ENCODE measurements around the gene ANHX. TPM values are rescaled to one million over a fixed set of nuclear protein-coding genes. Genes with fewer than 3 reads are reported as not detected.
"Not testable (repeated sequence)": the region's sequence is repeated elsewhere in the genome, so short reads cannot be mapped to it uniquely, and the experiment has no call there.

ANHX gene
- total RNA-seq (2014; rRNA removed) (not detected in 2 replicates), Bru-seq, nascent RNA (not detected), BruChase-seq, experiment 1, labeled RNA remaining after a 6-hour chase (not detected), BruChase-seq, experiment 2, labeled RNA remaining after a 2-hour chase (not detected)
- long read RNA-seq: 0 reads

DNA sequence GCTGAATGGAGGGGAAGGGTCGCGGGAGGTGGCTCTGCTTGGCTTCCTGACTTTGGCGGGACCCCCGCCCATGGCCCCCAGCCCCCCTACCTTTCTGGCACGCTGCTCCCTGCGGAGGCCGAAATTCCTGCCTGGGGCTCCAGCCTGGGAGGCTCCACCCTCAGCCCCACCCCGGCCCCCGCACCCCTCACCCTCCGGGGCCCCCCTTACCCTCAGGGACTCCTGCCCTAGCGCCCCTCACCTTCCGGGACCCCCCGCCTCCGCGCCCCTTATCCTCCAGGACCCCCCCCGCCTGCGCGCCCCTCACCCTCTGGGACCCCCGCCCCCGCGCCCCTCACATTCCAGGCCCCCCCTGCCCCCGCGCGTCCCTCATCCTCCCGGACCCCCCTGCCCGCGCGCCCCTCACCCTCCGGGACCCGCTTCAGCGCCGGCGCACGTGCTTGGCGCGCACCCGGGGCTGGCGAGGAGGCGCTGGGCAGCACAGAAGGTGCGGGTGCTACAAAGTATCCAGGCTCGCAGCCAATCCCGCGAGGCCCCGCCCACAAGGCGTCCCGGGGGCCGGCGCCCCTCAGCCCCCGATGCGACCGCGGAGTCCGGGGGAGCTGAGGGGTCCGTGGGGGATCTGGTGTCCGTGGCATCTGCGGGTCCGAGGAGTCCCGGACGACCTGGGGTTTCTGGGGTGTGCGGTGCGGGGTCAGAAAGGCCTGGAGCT lies at the start of gene ANHX:
ANHX (minus strand) TSS at position 477 of the 712 bp plus-strand sequence. CDS start 1,521 bp downstream, outside the sequence.
- no peak within 1 kb of the TSS for H3K27ac ChIP-seq (ENCODE audit: low read length)
- ATAC-seq: no peak
- no peak for DNase-seq
- no peaks in the 10 kb centered on the region for H3K9me2 ChIP-seq (replicated peaks; ENCODE audit: low read length)
- intact Hi-C loops (cut with micrococcal nuclease): no loop called here
- H3K9me3 ChIP-seq (ENCODE audit: low read length): no peaks in the 10 kb centered on the region
- H3F3A ChIP-seq (ENCODE audit: low read length, unreplicated experiment): no peaks in the 10 kb centered on the region
- BruUV-seq (replicated peaks): no TSS peak
- TF ChIP-seq EZH2phosphoT487 (IDR thresholded peaks at IDR 0.05; ENCODE audit: borderline replicate concordance, low read length) (no peak), EZH2 (IDR thresholded peaks at IDR 0.05; ENCODE audit: low read length, unreplicated experiment) (no peak)
- TF ChIP-seq, protein P1, sequence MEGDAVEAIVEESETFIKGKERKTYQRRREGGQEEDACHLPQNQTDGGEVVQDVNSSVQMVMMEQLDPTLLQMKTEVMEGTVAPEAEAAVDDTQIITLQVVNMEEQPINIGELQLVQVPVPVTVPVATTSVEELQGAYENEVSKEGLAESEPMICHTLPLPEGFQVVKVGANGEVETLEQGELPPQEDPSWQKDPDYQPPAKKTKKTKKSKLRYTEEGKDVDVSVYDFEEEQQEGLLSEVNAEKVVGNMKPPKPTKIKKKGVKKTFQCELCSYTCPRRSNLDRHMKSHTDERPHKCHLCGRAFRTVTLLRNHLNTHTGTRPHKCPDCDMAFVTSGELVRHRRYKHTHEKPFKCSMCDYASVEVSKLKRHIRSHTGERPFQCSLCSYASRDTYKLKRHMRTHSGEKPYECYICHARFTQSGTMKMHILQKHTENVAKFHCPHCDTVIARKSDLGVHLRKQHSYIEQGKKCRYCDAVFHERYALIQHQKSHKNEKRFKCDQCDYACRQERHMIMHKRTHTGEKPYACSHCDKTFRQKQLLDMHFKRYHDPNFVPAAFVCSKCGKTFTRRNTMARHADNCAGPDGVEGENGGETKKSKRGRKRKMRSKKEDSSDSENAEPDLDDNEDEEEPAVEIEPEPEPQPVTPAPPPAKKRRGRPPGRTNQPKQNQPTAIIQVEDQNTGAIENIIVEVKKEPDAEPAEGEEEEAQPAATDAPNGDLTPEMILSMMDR (conservative IDR thresholded peaks at IDR 0.05; ENCODE audit: low read depth, low read length): no peak
- POLR2A ChIA-PET (ENCODE audit: unreplicated experiment): no interaction called here
- CTCF ChIA-PET: no interaction called here
- H3K9ac ChIP-seq (ENCODE audit: low read length): no peak within 1 kb of the TSS
- H3K27me3 ChIP-seq (ENCODE audit: low read length): no peaks in the 10 kb centered on the region
- no peaks in the 10 kb centered on the region for H3K4me1 ChIP-seq (ENCODE audit: insufficient read depth, low read length)
- H4K20me1 ChIP-seq (ENCODE audit: low read length): no peaks in the 10 kb centered on the region
- H2AFZ ChIP-seq (ENCODE audit: low read length): no peak within 1 kb of the TSS
- H3K4me2 ChIP-seq (ENCODE audit: low read length): no peak within 1 kb of the TSS
- H3K4me3 ChIP-seq (ENCODE audit: low read length): no peak within 1 kb of the TSS
- H3K36me3 ChIP-seq (ENCODE audit: low read depth, low read length): no peaks in the 10 kb centered on the region
- H3K79me2 ChIP-seq (ENCODE audit: low read length): no peaks in the 10 kb centered on the region

DNA sequence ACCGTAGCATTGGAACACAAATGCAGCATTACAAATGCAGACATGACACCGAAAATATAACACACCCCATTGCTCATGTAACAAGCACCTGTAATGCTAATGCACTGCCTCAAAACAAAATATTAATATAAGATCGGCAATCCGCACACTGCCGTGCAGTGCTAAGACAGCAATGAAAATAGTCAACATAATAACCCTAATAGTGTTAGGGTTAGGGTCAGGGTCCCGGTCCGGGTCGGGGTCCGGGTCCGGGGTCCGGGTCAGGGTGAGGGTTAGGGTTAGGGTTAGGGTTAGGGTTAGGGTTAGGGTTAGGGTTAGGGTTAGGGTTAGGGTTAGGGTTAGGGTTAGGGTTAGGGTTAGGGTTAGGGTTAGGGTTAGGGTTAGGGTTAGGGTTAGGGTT lies 29.0 kb upstream of the ANHX start:
- DNase-seq; H3K9ac ChIP-seq (ENCODE audit: low read length); H3K9me2 ChIP-seq (replicated peaks; ENCODE audit: low read length); POLR2A ChIA-PET (ENCODE audit: unreplicated experiment); ATAC-seq; H3F3A ChIP-seq (ENCODE audit: low read length, unreplicated experiment); H2AFZ ChIP-seq (ENCODE audit: low read length); BruUV-seq (replicated peaks); H3K4me2 ChIP-seq (ENCODE audit: low read length); H3K4me1 ChIP-seq (ENCODE audit: insufficient read depth, low read length); H3K27me3 ChIP-seq (ENCODE audit: low read length); intact Hi-C loops (cut with micrococcal nuclease); H3K27ac ChIP-seq (ENCODE audit: low read length); H4K20me1 ChIP-seq (ENCODE audit: low read length); H3K9me3 ChIP-seq (ENCODE audit: low read length); H3K79me2 ChIP-seq (ENCODE audit: low read length); H3K4me3 ChIP-seq (ENCODE audit: low read length); CTCF ChIA-PET; H3K36me3 ChIP-seq (ENCODE audit: low read depth, low read length): not testable (repeated sequence)

DNA sequence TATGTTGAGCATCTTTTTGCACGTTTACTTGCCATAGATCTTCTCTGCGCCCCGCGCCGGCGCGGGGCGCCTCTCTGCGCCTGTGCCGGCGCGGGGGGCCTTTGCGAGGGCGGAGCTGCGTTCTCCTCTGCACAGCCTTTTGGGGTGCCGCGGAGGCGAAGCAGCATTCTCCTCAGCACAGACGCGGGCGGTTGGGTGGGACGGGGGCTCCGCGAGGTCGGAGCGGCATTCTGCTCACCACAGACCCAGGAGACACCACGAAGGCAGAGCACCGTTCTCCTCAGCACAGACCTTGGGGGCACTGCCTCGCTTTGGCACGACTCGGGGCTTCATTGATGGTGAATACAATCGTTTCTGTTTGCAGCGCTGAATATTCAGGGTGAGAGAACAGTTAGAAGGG lies 28.5 kb upstream of the ANHX start:
- CTCF ChIA-PET: no interaction called here
- H3K9me3 ChIP-seq (ENCODE audit: low read length): no peaks in the 10 kb centered on the region
- no peaks in the 10 kb centered on the region for H3K4me1 ChIP-seq (ENCODE audit: insufficient read depth, low read length)
- H3K4me3 ChIP-seq (ENCODE audit: low read length): no peak overlapping the region
- H3K36me3 ChIP-seq (ENCODE audit: low read depth, low read length): no peaks in the 10 kb centered on the region
- H3K4me2 ChIP-seq (ENCODE audit: low read length): no peak overlapping the region
- no peak overlapping the region for H3K9ac ChIP-seq (ENCODE audit: low read length)
- H4K20me1 ChIP-seq (ENCODE audit: low read length): no peaks in the 10 kb centered on the region
- no peaks in the 10 kb centered on the region for H3K9me2 ChIP-seq (replicated peaks; ENCODE audit: low read length)
- no peak overlapping the region for H3K27ac ChIP-seq (ENCODE audit: low read length)
- intact Hi-C loops (cut with micrococcal nuclease): no loop called here
- no peak for TF ChIP-seq EZH2 (IDR thresholded peaks at IDR 0.05; ENCODE audit: low read length, unreplicated experiment)
- TF ChIP-seq, protein P1 (conservative IDR thresholded peaks at IDR 0.05; ENCODE audit: low read depth, low read length): no peak
- TF ChIP-seq EZH2phosphoT487 (IDR thresholded peaks at IDR 0.05; ENCODE audit: borderline replicate concordance, low read length): no peak
- POLR2A ChIA-PET (ENCODE audit: unreplicated experiment): no interaction called here
- DNase-seq (no peak), ATAC-seq (no peak)
- no peaks in the 10 kb centered on the region for H3F3A ChIP-seq (ENCODE audit: low read length, unreplicated experiment)
- no TSS peak for BruUV-seq (replicated peaks)
- H2AFZ ChIP-seq (ENCODE audit: low read length): no peak overlapping the region
- no peaks in the 10 kb centered on the region for H3K79me2 ChIP-seq (ENCODE audit: low read length)
- H3K27me3 ChIP-seq (ENCODE audit: low read length): no peaks in the 10 kb centered on the region
